Naive thymus-derived CD4-positive, alpha-beta T cell (primary cell): ENCODE measurements around the gene RASD2. TPM values are rescaled to one million over a fixed set of nuclear protein-coding genes. Genes with fewer than 3 reads are reported as not detected.

Experiments used
- ATAC-seq: fragments of 150-1000 bp; cut with Tn5 transposase; 2 replicates; pipeline ENCODE4 v1.10.0; 2021; ENCODE audit warnings: mild to moderate bottlenecking, moderate library complexity
- CTCF ChIA-PET: fragments of 350-600 bp; sonication (Branson Sonifier 250); formaldehyde crosslinking; loops from one replicate; lab custom pipeline; 2021; ENCODE audit warnings: antibody characterized with exemption; lab: Charles Lee
- POLR2A ChIA-PET: fragments of 350-600 bp; sonication (Branson Sonifier 250); formaldehyde crosslinking; loops from one replicate; lab custom pipeline; 2021; ENCODE audit warnings: antibody characterized with exemption, inconsistent platforms; lab: Charles Lee
- DNase-seq, 9 donors: peaks; one replicate each; pipeline versions ENCODE4 v3.0.0 to v3.0.0-alpha.2; 2020 to 2022; ENCODE audit warnings: mixed read lengths in 1 of 9
- H3K27ac ChIP-seq: one replicate; pipeline ENCODE4 v1.7.0; 2013; ENCODE audit warnings: mild to moderate bottlenecking, low read depth, low read length, moderate library complexity
- H3K27me3 ChIP-seq, 2 donors: one replicate each; pipeline ENCODE4 v1.7.0; 2013; ENCODE audit warnings: low read length in 2 of 2, mild to moderate bottlenecking in 2 of 2, moderate library complexity in 2 of 2; ENCODE audit not compliant: control insufficient read depth in 2 of 2, insufficient read depth in 2 of 2
- H3K36me3 ChIP-seq, 3 experiments: 1 replicate in 2 of 3; 2 replicates in 1 of 3; pipeline ENCODE4 v1.7.0; 2013; ENCODE audit warnings: low read length in 3 of 3, mild to moderate bottlenecking in 3 of 3, moderate library complexity in 1 of 3; ENCODE audit not compliant: insufficient read depth in 3 of 3, control insufficient read depth in 2 of 3
- H3K4me1 ChIP-seq, 2 donors: one replicate each; pipeline ENCODE4 v1.7.0; 2013; ENCODE audit warnings: low read length in 2 of 2, mild to moderate bottlenecking in 2 of 2, moderate library complexity in 1 of 2; ENCODE audit not compliant: control insufficient read depth in 2 of 2, insufficient read depth in 2 of 2
- H3K4me3 ChIP-seq: 2 replicates; pipeline ENCODE4 v1.7.0; 2013; ENCODE audit warnings: mild to moderate bottlenecking, low read length
- H3K9me3 ChIP-seq, 3 experiments: 1 replicate in 2 of 3; 2 replicates in 1 of 3; pipeline ENCODE4 v1.7.0; 2013; ENCODE audit warnings: low read length in 3 of 3; ENCODE audit not compliant: control insufficient read depth in 2 of 3
- H3K27ac Mint-ChIP-seq, 9 donors: one replicate each; pipeline ENCODE4 v1.8.0; 2020 to 2022; ENCODE audit warnings: mixed read lengths in 9 of 9, mild to moderate bottlenecking in 8 of 9, moderate library complexity in 5 of 9, inconsistent platforms in 2 of 9
- H3K27me3 Mint-ChIP-seq, 5 donors: one replicate each; pipeline ENCODE4 v1.8.0; 2021 to 2022; ENCODE audit warnings: mixed read lengths in 5 of 5, mild to moderate bottlenecking in 1 of 5
- H3K36me3 Mint-ChIP-seq, 5 donors: one replicate each; pipeline ENCODE4 v1.8.0; 2020 to 2022; ENCODE audit warnings: mixed read lengths in 5 of 5, mild to moderate bottlenecking in 3 of 5, inconsistent platforms in 1 of 5
- H3K4me1 Mint-ChIP-seq, 7 donors: one replicate each; pipeline ENCODE4 v1.8.0; 2020 to 2022; ENCODE audit warnings: mixed read lengths in 7 of 7, mild to moderate bottlenecking in 3 of 7, inconsistent platforms in 1 of 7
- H3K4me3 Mint-ChIP-seq, 10 donors: one replicate each; pipeline ENCODE4 v1.8.0; 2020 to 2022; ENCODE audit warnings: mild to moderate bottlenecking in 10 of 10, mixed read lengths in 10 of 10, moderate library complexity in 6 of 10, inconsistent platforms in 2 of 10
- H3K9me3 Mint-ChIP-seq, 11 donors: one replicate each; pipeline ENCODE4 v1.8.0; 2020 to 2022; ENCODE audit warnings: mixed read lengths in 11 of 11, mild to moderate bottlenecking in 4 of 11, inconsistent platforms in 1 of 11, moderate library complexity in 1 of 11
- intact Hi-C, 2 donors: fragments of 100-400 bp; cut with micrococcal nuclease; formaldehyde crosslinking; loops; one replicate each; pipeline ENCODE4 v1.15.1; 2023
- polyA plus RNA-seq, 2 donors: library from polyadenylated mRNA; unstranded; fragments of 300-500 nt; fragmentation: Illumina TruSeq; gene quantifications; one replicate each; pipeline ENCODE4 v1.2.3, GENCODE V29; 2021
- total RNA-seq, 6 experiments: library from RNA in 5 of 6; stranded (reverse) in 5 of 6; gene quantifications; 1 replicate in 5 of 6; 2 replicates in 1 of 6; pipeline ENCODE4 v1.2.3 and lab custom pipeline; 2021 to 2026

Gene RASD2
- total and polyA plus RNA-seq, 7 experiments from 2014 or later = 0.05 to 1.4 (median 0.24) TPM; not detected in 4

GRCh38 chr22:35596821-35597220, 56.2 kb downstream of the RASD2 start:
- POLR2A ChIA-PET = no interaction called here
- DNase-seq (no peak), ATAC-seq (no peak)
- intact Hi-C loops = no loop called here
- H3K27ac Mint-ChIP-seq = no peak overlapping the region
- H3K27ac ChIP-seq = no peak overlapping the region
- no peaks in the 10 kb centered on the region for H3K9me3 ChIP-seq
- H3K4me3 ChIP-seq = no peak overlapping the region
- no peaks in the 10 kb centered on the region for H3K36me3 ChIP-seq
- H3K4me1 Mint-ChIP-seq = peaks cover 0 to 2% (median 0%) of the 10 kb centered on the region in 7 donors
- no peaks in the 10 kb centered on the region for H3K36me3 Mint-ChIP-seq
- H3K4me3 Mint-ChIP-seq = no peak overlapping the region
- H3K27me3 ChIP-seq = no peaks in the 10 kb centered on the region
- H3K4me1 ChIP-seq = no peaks in the 10 kb centered on the region
- CTCF ChIA-PET = no interaction called here
- peaks cover 0 to 14% (median 0%) of the 10 kb centered on the region in 5 donors for H3K27me3 Mint-ChIP-seq
- no peaks in the 10 kb centered on the region for H3K9me3 Mint-ChIP-seq

DNA sequence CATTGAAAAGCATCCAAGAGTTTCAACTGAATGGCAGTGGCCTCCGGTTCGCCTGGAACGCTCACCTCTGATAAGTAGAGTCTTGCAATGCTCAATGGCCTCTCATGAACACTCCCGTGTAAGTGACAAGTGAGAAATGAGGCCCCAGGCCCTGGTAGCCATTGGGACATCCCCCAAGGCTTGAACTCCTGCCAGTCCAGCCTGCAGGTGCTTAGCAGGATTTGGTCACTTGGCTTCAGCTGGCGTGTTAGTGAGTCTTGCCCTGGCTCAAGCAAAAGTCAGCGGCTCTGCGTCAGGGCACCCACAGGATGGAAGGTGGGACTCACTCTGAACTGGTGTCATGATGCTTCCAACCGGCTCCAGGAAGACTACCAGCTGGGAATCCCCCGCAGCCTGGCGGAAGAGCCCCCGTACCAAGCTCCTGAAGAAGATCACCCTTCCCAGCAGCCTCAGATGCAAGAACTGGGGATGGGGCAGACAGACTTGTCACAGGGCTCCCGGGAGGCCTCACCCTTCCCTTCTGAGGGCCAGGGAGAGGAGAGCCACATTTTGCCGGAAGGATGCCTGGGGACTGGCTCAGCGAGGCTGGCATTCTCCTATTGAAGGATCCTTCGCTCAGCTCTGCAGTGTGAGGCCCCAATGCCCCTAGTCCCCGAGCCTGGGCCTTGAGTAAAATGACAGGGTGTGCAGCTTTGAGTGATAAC, 57.2 kb downstream of the RASD2 start:
- no peaks in the 10 kb centered on the region for H3K4me1 ChIP-seq
- Mint-ChIP-seq H3K9me3 (no peaks in the 10 kb centered on the region), H3K36me3 (no peaks in the 10 kb centered on the region), H3K27me3 (peaks cover 0 to 9% (median 0%) of the 10 kb centered on the region in 5 donors), H3K27ac (no peak overlapping the region), H3K4me3 (no peak overlapping the region), H3K4me1 (no peaks in the 10 kb centered on the region)
- no peak for DNase-seq
- no peaks in the 10 kb centered on the region for H3K27me3 ChIP-seq
- H3K27ac ChIP-seq = no peak overlapping the region
- H3K4me3 ChIP-seq = no peak overlapping the region
- CTCF ChIA-PET = interaction anchor here (0.7 kb wide), 1 partner anchor 324 kb away, joined by 7 read pairs; no protein-coding TSS in a partner anchor
- no peaks in the 10 kb centered on the region for H3K9me3 ChIP-seq
- POLR2A ChIA-PET = no interaction called here
- no peak for ATAC-seq
- intact Hi-C loops = no loop called here
- H3K36me3 ChIP-seq = no peaks in the 10 kb centered on the region

- Histone ChIP-seq H3K27me3 (no peaks in the 10 kb centered on the region), H3K36me3 (no peaks in the 10 kb centered on the region), H3K4me3 (no peak overlapping the region), H3K4me1 (no peaks in the 10 kb centered on the region), H3K9me3 (no peaks in the 10 kb centered on the region), H3K27ac (no peak overlapping the region)
- intact Hi-C loops = no loop called here
- no peak overlapping the region for H3K27ac Mint-ChIP-seq
- no peak for DNase-seq
- no peaks in the 10 kb centered on the region for H3K9me3 Mint-ChIP-seq
- H3K4me3 Mint-ChIP-seq = no peak overlapping the region
- peaks cover 0 to 4% (median 0%) of the 10 kb centered on the region in 5 donors for H3K27me3 Mint-ChIP-seq
- ChIA-PET CTCF (no interaction called here), POLR2A (no interaction called here)
- no peaks in the 10 kb centered on the region for H3K36me3 Mint-ChIP-seq
- ATAC-seq = no peak
- H3K4me1 Mint-ChIP-seq = no peaks in the 10 kb centered on the region
These were observed 57.7 kb downstream of the RASD2 start for GRCh38 chr22:35598396-35598710.

- Histone ChIP-seq H3K27ac (no peak overlapping the region), H3K27me3 (no peaks in the 10 kb centered on the region), H3K36me3 (no peaks in the 10 kb centered on the region), H3K4me1 (no peaks in the 10 kb centered on the region), H3K4me3 (no peak overlapping the region), H3K9me3 (no peaks in the 10 kb centered on the region)
- intact Hi-C loops = no loop called here
- H3K4me1 Mint-ChIP-seq = peaks cover 0 to 1% (median 0%) of the 10 kb centered on the region in 7 donors
- H3K27me3 Mint-ChIP-seq = peaks cover 0 to 4% (median 0%) of the 10 kb centered on the region in 5 donors
- ChIA-PET CTCF (no interaction called here), POLR2A (no interaction called here)
- H3K36me3 Mint-ChIP-seq = no peaks in the 10 kb centered on the region
- no peak for ATAC-seq
- no peaks in the 10 kb centered on the region for H3K9me3 Mint-ChIP-seq
- no peak overlapping the region for H3K27ac Mint-ChIP-seq
- no peak for DNase-seq
- no peak overlapping the region for H3K4me3 Mint-ChIP-seq
These were observed 58.7 kb downstream of the RASD2 start for GRCh38 chr22:35599364-35599763.

GRCh38 chr22:35600476-35600875, 59.8 kb downstream of the RASD2 start:
- H3K4me3 ChIP-seq = no peak overlapping the region
- Mint-ChIP-seq H3K4me3 (no peak overlapping the region), H3K27ac (no peak overlapping the region), H3K36me3 (no peaks in the 10 kb centered on the region), H3K4me1 (peaks cover 0 to 1% (median 0%) of the 10 kb centered on the region in 7 donors), H3K27me3 (peaks cover 0 to 4% (median 0%) of the 10 kb centered on the region in 5 donors), H3K9me3 (no peaks in the 10 kb centered on the region)
- CTCF ChIA-PET = no interaction called here
- no peaks in the 10 kb centered on the region for H3K36me3 ChIP-seq
- H3K4me1 ChIP-seq = no peaks in the 10 kb centered on the region
- intact Hi-C loops = no loop called here
- DNase-seq (no peak), ATAC-seq (peak; percentile 36)
- no peaks in the 10 kb centered on the region for H3K9me3 ChIP-seq
- no peaks in the 10 kb centered on the region for H3K27me3 ChIP-seq
- H3K27ac ChIP-seq = no peak overlapping the region
- POLR2A ChIA-PET = no interaction called here

DNA sequence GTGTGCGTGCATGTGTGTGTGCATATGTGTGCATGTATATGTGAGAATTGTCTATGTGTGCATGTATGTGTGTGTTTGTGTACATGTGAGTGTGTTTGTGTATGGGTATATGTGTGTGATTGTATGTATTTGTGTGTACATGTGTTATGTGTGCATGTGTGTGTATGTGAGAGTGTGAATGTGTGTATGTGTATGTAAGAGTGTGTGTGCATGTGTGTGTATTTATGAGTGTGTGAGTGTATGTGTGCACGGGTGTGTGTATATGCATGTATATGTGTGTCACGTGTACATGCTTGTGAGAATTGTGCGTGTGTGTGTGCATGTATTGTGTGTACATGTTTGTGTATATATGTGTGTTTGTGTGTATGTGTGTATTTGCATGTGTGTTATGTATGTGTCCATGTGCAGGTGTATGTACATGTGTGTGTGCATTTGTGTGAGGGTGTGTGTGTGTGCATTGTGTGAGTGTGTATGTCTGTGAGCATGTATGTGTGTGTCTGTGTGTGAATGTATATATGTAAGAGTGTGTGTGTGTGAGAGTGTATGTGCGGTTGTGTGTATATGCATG, 60.5 kb downstream of the RASD2 start:
- peaks cover 0 to 1% (median 0%) of the 10 kb centered on the region in 7 donors for H3K4me1 Mint-ChIP-seq
- no peak overlapping the region for H3K4me3 ChIP-seq
- ATAC-seq = no peak
- H3K36me3 ChIP-seq = no peaks in the 10 kb centered on the region
- H3K27ac Mint-ChIP-seq = no peak overlapping the region
- no peaks in the 10 kb centered on the region for H3K9me3 Mint-ChIP-seq
- POLR2A ChIA-PET = no interaction called here
- H3K27ac ChIP-seq = no peak overlapping the region
- H3K9me3 ChIP-seq = no peaks in the 10 kb centered on the region
- peaks cover 0 to 2% (median 1%) of the 10 kb centered on the region in 5 donors for H3K27me3 Mint-ChIP-seq
- intact Hi-C loops = no loop called here
- no peaks in the 10 kb centered on the region for H3K4me1 ChIP-seq
- DNase-seq = no peak
- no peak overlapping the region for H3K4me3 Mint-ChIP-seq
- H3K27me3 ChIP-seq = no peaks in the 10 kb centered on the region
- CTCF ChIA-PET = no interaction called here
- H3K36me3 Mint-ChIP-seq = no peaks in the 10 kb centered on the region
